Natural killer cell (primary cell): ENCODE measurements around the gene CBFA2T3. TPM values are rescaled to one million over a fixed set of nuclear protein-coding genes. Genes with fewer than 3 reads are reported as not detected.

Experiments
- ATAC-seq, 3 donors: fragments of 150-1000 bp in 2 of 3; fragments of 200-7000 bp in 1 of 3; cut with Tn5 transposase; 1 replicate in 1 of 3; 2 replicates in 2 of 3; pipeline ENCODE4 v1.10.0; 2021; ENCODE audit warnings: mild to moderate bottlenecking in 2 of 3, moderate library complexity in 2 of 3
- DNase-seq, 2 donors: peaks; one replicate each; pipeline versions ENCODE4 v3.0.0 to v3.0.0-alpha.2; 2013 to 2021; ENCODE audit warnings: mixed read lengths in 1 of 2
- H3K27ac ChIP-seq: one replicate; pipeline ENCODE4 v1.5.1; 2013; ENCODE audit warnings: mild to moderate bottlenecking, low read length
- H3K27me3 ChIP-seq: one replicate; pipeline ENCODE4 v1.6.1; 2013; ENCODE audit warnings: low read length; ENCODE audit not compliant: control insufficient read depth, insufficient read depth
- H3K36me3 ChIP-seq: one replicate; pipeline ENCODE4 v1.6.1; 2013; ENCODE audit warnings: low read length; ENCODE audit not compliant: control insufficient read depth, insufficient read depth
- H3K4me1 ChIP-seq: one replicate; pipeline ENCODE4 v1.6.1; 2013; ENCODE audit warnings: low read length; ENCODE audit not compliant: control insufficient read depth, insufficient read depth
- H3K4me3 ChIP-seq: one replicate; pipeline ENCODE4 v1.5.1; 2013; ENCODE audit warnings: low read length
- H3K9me3 ChIP-seq: one replicate; pipeline ENCODE4 v1.6.1; 2013; ENCODE audit warnings: low read length; ENCODE audit not compliant: control insufficient read depth, insufficient read depth
- H3K27ac Mint-ChIP-seq, 2 donors: one replicate each; pipeline ENCODE4 v1.8.0; 2022; ENCODE audit warnings: mild to moderate bottlenecking in 2 of 2, mixed read lengths in 2 of 2, moderate library complexity in 1 of 2
- H3K27me3 Mint-ChIP-seq, 2 donors: one replicate each; pipeline ENCODE4 v1.8.0; 2022; ENCODE audit warnings: low read depth in 2 of 2, mixed read lengths in 2 of 2
- H3K36me3 Mint-ChIP-seq: one replicate; pipeline ENCODE4 v1.8.0; 2022; ENCODE audit warnings: mixed read lengths
- H3K4me1 Mint-ChIP-seq, 2 donors: one replicate each; pipeline ENCODE4 v1.8.0; 2022; ENCODE audit warnings: mixed read lengths in 2 of 2
- H3K4me3 Mint-ChIP-seq: one replicate; pipeline ENCODE4 v1.8.0; 2022; ENCODE audit warnings: mild to moderate bottlenecking, moderate library complexity, mixed read lengths
- H3K9me3 Mint-ChIP-seq, 2 donors: one replicate each; pipeline ENCODE4 v1.8.0; 2022; ENCODE audit warnings: mixed read lengths in 2 of 2
- CTCF ChIP-seq: fragments of 200-600 bp; IDR thresholded peaks from one replicate; pipeline ENCODE4 v1.8.0; 2022; ENCODE audit warnings: antibody characterized with exemption
- WGBS: methylation state at CpG from one replicate; pipeline ENCODE4 v1.1.7; 2013; ENCODE audit warnings: missing lambda C conversion rate; ENCODE audit not compliant: insufficient coverage; 5-methylcytosine and 5-hydroxymethylcytosine counted together
- intact Hi-C: fragments of 100-400 bp; cut with micrococcal nuclease; formaldehyde crosslinking; loops from one replicate; pipeline ENCODE4 v1.14.2; 2022
- total RNA-seq, 4 donors: library from RNA; stranded (reverse); fragments of 120-200 nt in 1 of 4; gene quantifications; one replicate each; pipeline versions ENCODE4 v1.2.3 to v1.2.4, GENCODE V29; 2013 to 2022

CBFA2T3 gene
- total RNA-seq, 3 donors from 2014 or later (not counting 1 experiment from before 2014, with no cell fraction given) = 2.5 to 7.8 (median 4.2) TPM

GRCh38 chr16:88931373-88931900 lies 45.6 kb downstream of the CBFA2T3 start:
- ATAC-seq (no peak), DNase-seq (no peak)
- Histone ChIP-seq H3K4me1 (peaks cover 11% of the 10 kb centered on the region), H3K27ac (no peak overlapping the region), H3K36me3 (no peaks in the 10 kb centered on the region), H3K27me3 (peaks cover 4% of the 10 kb centered on the region), H3K4me3 (no peak overlapping the region), H3K9me3 (no peaks in the 10 kb centered on the region)
- no peak overlapping the region for H3K27ac Mint-ChIP-seq
- 88% methylated on average over 20 of the region's 20 CpGs for WGBS
- H3K27me3 Mint-ChIP-seq = peaks cover 0 to under 1% of the 10 kb centered on the region in 2 donors
- no peak for TF ChIP-seq CTCF
- H3K9me3 Mint-ChIP-seq = no peaks in the 10 kb centered on the region
- no peaks in the 10 kb centered on the region for H3K4me1 Mint-ChIP-seq
- H3K4me3 Mint-ChIP-seq = no peak overlapping the region
- intact Hi-C loops = no loop called here
- H3K36me3 Mint-ChIP-seq = no peaks in the 10 kb centered on the region

GRCh38 chr16:88930716-88931115 lies 46.3 kb downstream of the CBFA2T3 start:
- 86% methylated on average over 10 of the region's 12 CpGs for WGBS
- peaks cover under 1% of the 10 kb centered on the region for H3K27me3 ChIP-seq
- Mint-ChIP-seq H3K4me1 (no peaks in the 10 kb centered on the region), H3K9me3 (no peaks in the 10 kb centered on the region), H3K36me3 (no peaks in the 10 kb centered on the region), H3K4me3 (no peak overlapping the region), H3K27ac (no peak overlapping the region), H3K27me3 (no peaks in the 10 kb centered on the region)
- H3K4me3 ChIP-seq = no peak overlapping the region
- H3K4me1 ChIP-seq = peaks cover 4% of the 10 kb centered on the region
- no peaks in the 10 kb centered on the region for H3K36me3 ChIP-seq
- TF ChIP-seq CTCF = no peak
- intact Hi-C loops = no loop called here
- no peak for ATAC-seq
- H3K9me3 ChIP-seq = no peaks in the 10 kb centered on the region
- H3K27ac ChIP-seq = no peak overlapping the region
- DNase-seq = no peak

- no peak overlapping the region for H3K4me3 ChIP-seq
- no peaks in the 10 kb centered on the region for H3K27me3 ChIP-seq
- TF ChIP-seq CTCF = no peak
- Mint-ChIP-seq H3K27me3 (no peaks in the 10 kb centered on the region), H3K9me3 (no peaks in the 10 kb centered on the region), H3K4me1 (no peaks in the 10 kb centered on the region), H3K27ac (no peak overlapping the region), H3K36me3 (no peaks in the 10 kb centered on the region), H3K4me3 (no peak overlapping the region)
- no peaks in the 10 kb centered on the region for H3K36me3 ChIP-seq
- H3K4me1 ChIP-seq = peaks cover 4% of the 10 kb centered on the region
- 96% methylated on average over 14 of the region's 14 CpGs for WGBS
- ATAC-seq (no peak), DNase-seq (no peak)
- H3K9me3 ChIP-seq = no peaks in the 10 kb centered on the region
- no peak overlapping the region for H3K27ac ChIP-seq
- intact Hi-C loops = no loop called here
Observed at GRCh38 chr16:88929091-88929445, 47.9 kb downstream of the CBFA2T3 start.

GRCh38 chr16:88928405-88929090 lies 48.5 kb downstream of the CBFA2T3 start:
- Histone ChIP-seq H3K9me3 (no peaks in the 10 kb centered on the region), H3K4me1 (peaks cover 4% of the 10 kb centered on the region), H3K4me3 (no peak overlapping the region), H3K36me3 (no peaks in the 10 kb centered on the region), H3K27me3 (no peaks in the 10 kb centered on the region), H3K27ac (no peak overlapping the region)
- ATAC-seq = no peak
- Mint-ChIP-seq H3K27me3 (no peaks in the 10 kb centered on the region), H3K9me3 (no peaks in the 10 kb centered on the region), H3K4me1 (no peaks in the 10 kb centered on the region), H3K27ac (no peak overlapping the region), H3K36me3 (no peaks in the 10 kb centered on the region), H3K4me3 (no peak overlapping the region)
- intact Hi-C loops = no loop called here
- TF ChIP-seq CTCF = no peak
- 85% methylated on average over 31 of the region's 31 CpGs for WGBS
- DNase-seq = no peak
